Neural progenitor cell (in vitro differentiated cells): Measurements from ENCODE around the gene EPB41L4A.
A peak's percentile ranks its signal among the peaks of the same experiment; 100 is the strongest.

Experiments used
- CTCF ChIP-seq: fragments of 200-600 bp; sonication (generic); IDR thresholded peaks from 2 replicates; pipeline ENCODE4 v1.5.1; 2017; ENCODE audit warnings: antibody characterized with exemption, mild to moderate bottlenecking
- EZH2 ChIP-seq: fragments of 200-600 bp; sonication (generic); IDR thresholded peaks from 2 replicates; pipeline ENCODE4 v1.6.1; 2017; ENCODE audit warnings: antibody characterized with exemption, mild to moderate bottlenecking, moderate library complexity

DNA sequence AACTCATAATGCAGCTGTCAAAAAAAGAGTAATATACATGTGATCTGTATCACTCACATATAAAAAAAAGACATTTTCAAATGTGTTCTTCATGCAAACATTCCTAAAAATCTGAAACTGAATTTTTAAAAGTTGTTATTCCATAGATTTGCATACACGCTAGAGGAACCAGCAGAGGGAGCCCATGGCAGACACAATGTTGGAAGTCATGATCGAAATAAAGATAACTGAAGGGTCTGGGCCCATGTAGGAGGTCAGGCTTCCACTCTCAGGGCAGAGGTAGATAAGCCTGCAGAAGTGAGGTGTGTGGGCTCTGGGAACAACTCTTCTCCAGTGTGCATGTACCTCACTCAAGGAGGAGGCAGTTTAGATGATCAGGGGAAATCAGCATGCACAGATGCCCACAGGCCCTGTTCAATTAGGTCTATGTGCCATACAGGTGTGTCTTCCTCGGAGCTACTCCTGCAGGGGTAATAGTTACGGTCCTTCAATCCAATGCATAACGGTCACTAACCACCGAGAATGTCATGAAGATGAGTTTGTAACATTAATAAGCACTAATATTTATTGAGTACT, 208.6 kb downstream of the EPB41L4A start:
- TF ChIP-seq CTCF (peak; percentile 79), EZH2 (no peak)
